Endothelial cell of umbilical vein (primary cell): ENCODE measurements around the gene RCOR1.

Experiments
- CTCF ChIP-seq, 2 donors: IDR thresholded peaks; 1 replicate in 1 of 2; 2 replicates in 1 of 2; pipeline ENCODE4 v1.5.1; 2011; ENCODE audit warnings: low read length in 2 of 2, mild to moderate bottlenecking in 2 of 2, moderate library complexity in 2 of 2, control low read depth in 1 of 2, inconsistent platforms in 1 of 2, low read depth in 1 of 2; ENCODE audit not compliant: insufficient read depth in 1 of 2; ENCODE audit errors: extremely low read depth in 1 of 2
- EZH2 ChIP-seq: IDR thresholded peaks from 2 replicates; pipeline ENCODE4 v1.6.1; 2012; ENCODE audit warnings: borderline replicate concordance, low read depth, mild to moderate bottlenecking, moderate library complexity, low read length, inconsistent platforms; ENCODE audit not compliant: severe bottlenecking
- FOS ChIP-seq: IDR thresholded peaks from 2 replicates; pipeline ENCODE4 v1.6.1; 2011; ENCODE audit warnings: mild to moderate bottlenecking, low read length, moderate library complexity, borderline replicate concordance; ENCODE audit not compliant: insufficient read depth
- GATA2 ChIP-seq: IDR thresholded peaks from 2 replicates; pipeline ENCODE4 v1.7.0; 2011; ENCODE audit warnings: low read depth, mild to moderate bottlenecking, moderate library complexity, mixed read lengths, low read length; ENCODE audit not compliant: insufficient read length, insufficient read depth
- JUN ChIP-seq: IDR thresholded peaks from 2 replicates; pipeline ENCODE4 v1.6.1; 2011; ENCODE audit warnings: borderline replicate concordance, low read depth; ENCODE audit not compliant: insufficient read length, insufficient read depth
- MAX ChIP-seq: IDR thresholded peaks from 2 replicates; pipeline ENCODE4 v1.6.1; 2011; ENCODE audit not compliant: insufficient read depth, insufficient read length
- MYC ChIP-seq: IDR thresholded peaks from one replicate; pipeline ENCODE4 v1.6.1; 2011; ENCODE audit warnings: mild to moderate bottlenecking, low read depth, low read length
- POLR2A ChIP-seq: IDR thresholded peaks from 2 replicates; pipeline ENCODE4 v1.6.1; 2012; ENCODE audit warnings: low read depth, mild to moderate bottlenecking, control low read depth, low read length
- POLR2AphosphoS5 ChIP-seq: IDR thresholded peaks from 2 replicates; pipeline ENCODE4 v1.6.1; 2012; ENCODE audit warnings: low read depth, mild to moderate bottlenecking, control low read depth, low read length, moderate library complexity; ENCODE audit not compliant: insufficient read depth

- no peak for TF ChIP-seq CTCF (IDR thresholded peaks at IDR 0.05; ENCODE audit: extremely low read depth in 1 of 2, insufficient read depth in 1 of 2, low read depth in 1 of 2, low read length in 2 of 2)
- no peak for TF ChIP-seq POLR2AphosphoS5
- no peak for TF ChIP-seq MYC
- no peak for TF ChIP-seq EZH2
- TF ChIP-seq POLR2A = no peak
- TF ChIP-seq GATA2 = no peak
- no peak for TF ChIP-seq JUN
- no peak for TF ChIP-seq MAX
- no peak for TF ChIP-seq FOS
Observed at GRCh38 chr14:102697501-102697900, 105.1 kb downstream of the RCOR1 start.
